ENCODE measurements around the gene TSPOAP1. TPM values are rescaled to one million over a fixed set of nuclear protein-coding genes. Genes with fewer than 3 reads are reported as not detected.
"Not testable (repeated sequence)": the region's sequence is repeated elsewhere in the genome, so short reads cannot be mapped to it uniquely, and the experiment has no call there.

TSPOAP1 gene
- total and polyA plus RNA-seq, 4 experiments from 2014 or later: 0.80 to 19.1 (median 15.8) TPM; not detected in 1

- no peaks in the 10 kb centered on the region for H3K9me3 Mint-ChIP-seq
- H3K27ac ChIP-seq (ENCODE audit: low read depth, low read length): peak overlapping the region; percentile 97
- H3K27me3 ChIP-seq (ENCODE audit: insufficient read depth, low read length): no peaks in the 10 kb centered on the region
- peaks cover 97% of the 10 kb centered on the region for H3K4me1 ChIP-seq (ENCODE audit: insufficient read depth, low read length)
- ChIA-PET CTCF (ENCODE audit: partially characterized antibody) (interaction anchor here (0.8 to 13.8 kb wide), 19 partner anchors 8 to 660 kb away, joined by 3 to 510 read pairs (median 5); partner anchors contain the start of genes HSF5, MTMR4, RNF43 and SUPT4H1), POLR2A (ENCODE audit: partially characterized antibody) (interaction anchor here (0.7 to 34.1 kb wide), 26 partner anchors 1 to 810 kb away, joined by 3 to 3924 read pairs (median 4); partner anchors contain the start of genes HSF5, MKS1, MRPS23 and PRR11)
- no peaks in the 10 kb centered on the region for H3K27me3 Mint-ChIP-seq
- H3K36me3 ChIP-seq (ENCODE audit: insufficient read depth, low read length): peaks cover 44% of the 10 kb centered on the region
- peak; percentile 79 to 88 (median 81) for DNase-seq
- intact Hi-C loops (cut with micrococcal nuclease): loop anchor here (1.0 to 2.0 kb wide), 8 partner anchors 8 to 174 kb away; partner anchors contain the start of genes RNF43 and SUPT4H1
- H3K4me1 Mint-ChIP-seq: peaks cover 56 to 98% (median 76%) of the 10 kb centered on the region in 4 donors
- peak overlapping the region; percentile 59 to 99 for H3K4me3 ChIP-seq (ENCODE audit: low read length in 2 of 2)
- H3K27ac Mint-ChIP-seq: peak overlapping the region; percentile 92 to 99 (median 94)
- H3K36me3 Mint-ChIP-seq: peaks cover 45 to 70% of the 10 kb centered on the region in 2 donors
- peak overlapping the region; percentile 86 to 99 (median 90) for H3K4me3 Mint-ChIP-seq
- H3K9me3 ChIP-seq (ENCODE audit: control insufficient read depth in 1 of 2, low read length in 2 of 2): no peaks in the 10 kb centered on the region
Measured at GRCh38 chr17:58344791-58345157, 16.2 kb upstream of the TSPOAP1 start.

GRCh38 chr17:58344047-58344790, 15.6 kb upstream of the TSPOAP1 start:
- Mint-ChIP-seq H3K36me3 (peaks cover 40 to 68% of the 10 kb centered on the region in 2 donors), H3K4me3 (peak overlapping the region; percentile 86 to 99 (median 90)), H3K27ac (peak overlapping the region; percentile 92 to 99 (median 94)), H3K4me1 (peaks cover 55 to 98% (median 75%) of the 10 kb centered on the region in 4 donors), H3K9me3 (no peaks in the 10 kb centered on the region), H3K27me3 (no peaks in the 10 kb centered on the region)
- H3K4me1 ChIP-seq (ENCODE audit: insufficient read depth, low read length): peaks cover 97% of the 10 kb centered on the region
- ChIA-PET CTCF (ENCODE audit: partially characterized antibody) (interaction anchor here (0.8 to 13.8 kb wide), 19 partner anchors 8 to 661 kb away, joined by 3 to 510 read pairs (median 5); partner anchors contain the start of genes HSF5, MTMR4, RNF43 and SUPT4H1), POLR2A (ENCODE audit: partially characterized antibody) (interaction anchor here (0.7 to 34.1 kb wide), 26 partner anchors 0 to 811 kb away, joined by 3 to 3924 read pairs (median 4); partner anchors contain the start of genes HSF5, MKS1, MRPS23 and PRR11)
- peak overlapping the region; percentile 97 for H3K27ac ChIP-seq (ENCODE audit: low read depth, low read length)
- intact Hi-C loops (cut with micrococcal nuclease): loop anchor here (1.0 to 2.0 kb wide), 7 partner anchors 8 to 175 kb away; partner anchors contain the start of genes RNF43 and SUPT4H1
- H3K27me3 ChIP-seq (ENCODE audit: insufficient read depth, low read length): no peaks in the 10 kb centered on the region
- H3K36me3 ChIP-seq (ENCODE audit: insufficient read depth, low read length): peaks cover 39% of the 10 kb centered on the region
- peak overlapping the region; percentile 59 to 99 for H3K4me3 ChIP-seq (ENCODE audit: low read length in 2 of 2)
- no peaks in the 10 kb centered on the region for H3K9me3 ChIP-seq (ENCODE audit: control insufficient read depth in 1 of 2, low read length in 2 of 2)
- peak; percentile 86 to 99 (median 90) for DNase-seq

GRCh38 chr17:58343131-58343530, 14.5 kb upstream of the TSPOAP1 start:
- Histone ChIP-seq H3K4me1 (ENCODE audit: insufficient read depth, low read length) (peaks cover 100% of the 10 kb centered on the region), H3K4me3 (ENCODE audit: low read length in 2 of 2) (peak overlapping the region; percentile 59 to 99), H3K27ac (ENCODE audit: low read depth, low read length) (peak overlapping the region; percentile 97), H3K27me3 (ENCODE audit: insufficient read depth, low read length) (no peaks in the 10 kb centered on the region), H3K9me3 (ENCODE audit: control insufficient read depth in 1 of 2, low read length in 2 of 2) (no peaks in the 10 kb centered on the region), H3K36me3 (ENCODE audit: insufficient read depth, low read length) (peaks cover 28% of the 10 kb centered on the region)
- Mint-ChIP-seq H3K4me3 (peak overlapping the region; percentile 86 to 99 (median 90)), H3K9me3 (no peaks in the 10 kb centered on the region), H3K36me3 (peaks cover 30 to 57% of the 10 kb centered on the region in 2 donors), H3K27me3 (no peaks in the 10 kb centered on the region), H3K4me1 (peaks cover 52 to 100% (median 70%) of the 10 kb centered on the region in 4 donors), H3K27ac (peak overlapping the region; percentile 92 to 99 (median 94))
- POLR2A ChIA-PET (ENCODE audit: partially characterized antibody): interaction anchor here (1.6 to 34.1 kb wide), 8 partner anchors 1 to 289 kb away, joined by 5 to 3924 read pairs (median 14); partner anchors contain the start of genes HSF5, SUPT4H1 and TSPOAP1
- no peak for DNase-seq
- intact Hi-C loops (cut with micrococcal nuclease): no loop called here
- CTCF ChIA-PET (ENCODE audit: partially characterized antibody): interaction anchor here (0.9 to 13.8 kb wide), 8 partner anchors 8 to 190 kb away, joined by 3 to 510 read pairs (median 20); partner anchors contain the start of gene RNF43

GRCh38 chr17:58341861-58342475, 13.4 kb upstream of the TSPOAP1 start:
- no peaks in the 10 kb centered on the region for H3K27me3 ChIP-seq (ENCODE audit: insufficient read depth, low read length)
- Mint-ChIP-seq H3K36me3 (peaks cover 20 to 56% of the 10 kb centered on the region in 2 donors), H3K27ac (peak overlapping the region; percentile 92 to 99 (median 94)), H3K27me3 (no peaks in the 10 kb centered on the region), H3K9me3 (no peaks in the 10 kb centered on the region), H3K4me3 (peak overlapping the region; percentile 86 to 99 (median 90)), H3K4me1 (peaks cover 44 to 100% (median 65%) of the 10 kb centered on the region in 4 donors)
- peak overlapping the region; percentile 38 to 99 for H3K4me3 ChIP-seq (ENCODE audit: low read length in 2 of 2)
- peak in 2 of 5 donors; percentile 18 to 52 for DNase-seq
- H3K4me1 ChIP-seq (ENCODE audit: insufficient read depth, low read length): peaks cover 93% of the 10 kb centered on the region
- peaks cover 16% of the 10 kb centered on the region for H3K36me3 ChIP-seq (ENCODE audit: insufficient read depth, low read length)
- CTCF ChIA-PET (ENCODE audit: partially characterized antibody): interaction anchor here (1.0 to 13.8 kb wide), 5 partner anchors 8 to 146 kb away, joined by 3 to 510 read pairs (median 56); partner anchors contain the start of genes HSF5 and RNF43
- intact Hi-C loops (cut with micrococcal nuclease): no loop called here
- no peaks in the 10 kb centered on the region for H3K9me3 ChIP-seq (ENCODE audit: control insufficient read depth in 1 of 2, low read length in 2 of 2)
- H3K27ac ChIP-seq (ENCODE audit: low read depth, low read length): peak overlapping the region; percentile 97
- POLR2A ChIA-PET (ENCODE audit: partially characterized antibody): interaction anchor here (1.1 to 34.1 kb wide), 4 partner anchors 2 to 76 kb away, joined by 3 to 3924 read pairs (median 1964); partner anchors contain the start of genes RNF43, SUPT4H1 and TSPOAP1

GRCh38 chr17:58341136-58341860, 12.7 kb upstream of the TSPOAP1 start:
- CTCF ChIA-PET (ENCODE audit: partially characterized antibody): interaction anchor here (1.0 to 13.8 kb wide), 6 partner anchors 7 to 147 kb away, joined by 3 to 510 read pairs (median 30); partner anchors contain the start of genes HSF5 and RNF43
- H3K4me1 Mint-ChIP-seq: peaks cover 49 to 100% (median 70%) of the 10 kb centered on the region in 4 donors
- H3K36me3 Mint-ChIP-seq: peaks cover 18 to 52% of the 10 kb centered on the region in 2 donors
- POLR2A ChIA-PET (ENCODE audit: partially characterized antibody): interaction anchor here (1.1 to 34.1 kb wide), 4 partner anchors 2 to 76 kb away, joined by 3 to 3924 read pairs (median 1964); partner anchors contain the start of genes RNF43, SUPT4H1 and TSPOAP1
- peak overlapping the region; percentile 86 to 99 (median 93) for H3K4me3 Mint-ChIP-seq
- H3K9me3 ChIP-seq (ENCODE audit: control insufficient read depth in 1 of 2, low read length in 2 of 2); intact Hi-C loops (cut with micrococcal nuclease); H3K9me3 Mint-ChIP-seq; H3K27me3 Mint-ChIP-seq; H3K27me3 ChIP-seq (ENCODE audit: insufficient read depth, low read length): not testable (repeated sequence)
- H3K27ac Mint-ChIP-seq: peak overlapping the region; percentile 94 to 99 (median 97)
- peaks cover 11% of the 10 kb centered on the region for H3K36me3 ChIP-seq (ENCODE audit: insufficient read depth, low read length)
- H3K4me3 ChIP-seq (ENCODE audit: low read length in 2 of 2): peak overlapping the region; percentile 38 to 99
- peaks cover 93% of the 10 kb centered on the region for H3K4me1 ChIP-seq (ENCODE audit: insufficient read depth, low read length)
- peak overlapping the region; percentile 97 for H3K27ac ChIP-seq (ENCODE audit: low read depth, low read length)
- peak in 1 of 5 donors; percentile 16 for DNase-seq

GRCh38 chr17:58340405-58340876, 11.8 kb upstream of the TSPOAP1 start:
- no peaks in the 10 kb centered on the region for H3K9me3 ChIP-seq (ENCODE audit: control insufficient read depth in 1 of 2, low read length in 2 of 2)
- peaks cover 93% of the 10 kb centered on the region for H3K4me1 ChIP-seq (ENCODE audit: insufficient read depth, low read length)
- H3K27me3 ChIP-seq (ENCODE audit: insufficient read depth, low read length): no peaks in the 10 kb centered on the region
- peaks cover 11 to 43% of the 10 kb centered on the region in 2 donors for H3K36me3 Mint-ChIP-seq
- peaks cover 2% of the 10 kb centered on the region for H3K36me3 ChIP-seq (ENCODE audit: insufficient read depth, low read length)
- CTCF ChIA-PET (ENCODE audit: partially characterized antibody): interaction anchor here (1.3 to 13.8 kb wide), 7 partner anchors 6 to 147 kb away, joined by 3 to 510 read pairs (median 31); partner anchors contain the start of genes HSF5, RNF43 and TSPOAP1
- peak overlapping the region; percentile 97 for H3K27ac ChIP-seq (ENCODE audit: low read depth, low read length)
- intact Hi-C loops (cut with micrococcal nuclease): no loop called here
- H3K9me3 Mint-ChIP-seq: no peaks in the 10 kb centered on the region
- DNase-seq: peak in 1 of 5 donors; percentile 21
- H3K27ac Mint-ChIP-seq: peak overlapping the region; percentile 94 to 99 (median 97)
- no peaks in the 10 kb centered on the region for H3K27me3 Mint-ChIP-seq
- peak overlapping the region; percentile 82 to 99 for H3K4me3 ChIP-seq (ENCODE audit: low read length in 2 of 2)
- peak overlapping the region; percentile 88 to 99 (median 98) for H3K4me3 Mint-ChIP-seq
- POLR2A ChIA-PET (ENCODE audit: partially characterized antibody): interaction anchor here (1.8 to 34.1 kb wide), 3 partner anchors 3 to 36 kb away, joined by 4 to 3924 read pairs (median 3924); partner anchors contain the start of genes SUPT4H1 and TSPOAP1
- H3K4me1 Mint-ChIP-seq: peaks cover 50 to 100% (median 69%) of the 10 kb centered on the region in 4 donors
